WERI-Rb-1 (cell line): Measurements from ENCODE around the gene ARL5A.

Experiments used
- DNase-seq: peaks from one replicate; pipeline ENCODE4 v3.0.0-alpha.2; 2020
- H3K27ac ChIP-seq: fragments of 250-450 bp; sonication (Bioruptor Pico); 2 replicates; pipeline ENCODE4 v1.5.1; 2020; ENCODE audit warnings: mild to moderate bottlenecking, moderate library complexity
- H3K27me3 ChIP-seq: fragments of 250-450 bp; sonication (Bioruptor Pico); 2 replicates; pipeline ENCODE4 v1.5.1; 2021; ENCODE audit warnings: mild to moderate bottlenecking, low read depth, moderate library complexity; ENCODE audit not compliant: insufficient read depth, severe bottlenecking
- H3K36me3 ChIP-seq: fragments of 250-450 bp; sonication (Bioruptor Pico); 2 replicates; pipeline ENCODE4 v1.5.1; 2020; ENCODE audit warnings: mild to moderate bottlenecking, moderate library complexity
- H3K4me3 ChIP-seq: 2 replicates; pipeline ENCODE4 v1.5.1; 2011; ENCODE audit warnings: low read depth, mild to moderate bottlenecking, control low read depth, low read length
- H3K9me3 ChIP-seq: fragments of 250-450 bp; sonication (Bioruptor Pico); 2 replicates; pipeline ENCODE4 v1.5.1; 2021; ENCODE audit warnings: mild to moderate bottlenecking, moderate library complexity; ENCODE audit not compliant: severe bottlenecking
- TF ChIP-seq, protein P1 (sequence below): IDR thresholded peaks from 2 replicates; pipeline ENCODE4 v1.5.1; 2011; ENCODE audit warnings: low read depth, mild to moderate bottlenecking, control low read depth, inconsistent platforms, low read length

The ARL5A gene

GRCh38 chr2:151860613-151861146, 32.5 kb upstream of the ARL5A start:
- H3K36me3 ChIP-seq: no peaks in the 10 kb centered on the region
- H3K27me3 ChIP-seq: no peaks in the 10 kb centered on the region
- TF ChIP-seq, protein P1, sequence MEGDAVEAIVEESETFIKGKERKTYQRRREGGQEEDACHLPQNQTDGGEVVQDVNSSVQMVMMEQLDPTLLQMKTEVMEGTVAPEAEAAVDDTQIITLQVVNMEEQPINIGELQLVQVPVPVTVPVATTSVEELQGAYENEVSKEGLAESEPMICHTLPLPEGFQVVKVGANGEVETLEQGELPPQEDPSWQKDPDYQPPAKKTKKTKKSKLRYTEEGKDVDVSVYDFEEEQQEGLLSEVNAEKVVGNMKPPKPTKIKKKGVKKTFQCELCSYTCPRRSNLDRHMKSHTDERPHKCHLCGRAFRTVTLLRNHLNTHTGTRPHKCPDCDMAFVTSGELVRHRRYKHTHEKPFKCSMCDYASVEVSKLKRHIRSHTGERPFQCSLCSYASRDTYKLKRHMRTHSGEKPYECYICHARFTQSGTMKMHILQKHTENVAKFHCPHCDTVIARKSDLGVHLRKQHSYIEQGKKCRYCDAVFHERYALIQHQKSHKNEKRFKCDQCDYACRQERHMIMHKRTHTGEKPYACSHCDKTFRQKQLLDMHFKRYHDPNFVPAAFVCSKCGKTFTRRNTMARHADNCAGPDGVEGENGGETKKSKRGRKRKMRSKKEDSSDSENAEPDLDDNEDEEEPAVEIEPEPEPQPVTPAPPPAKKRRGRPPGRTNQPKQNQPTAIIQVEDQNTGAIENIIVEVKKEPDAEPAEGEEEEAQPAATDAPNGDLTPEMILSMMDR: no peak
- no peaks in the 10 kb centered on the region for H3K9me3 ChIP-seq
- H3K27ac ChIP-seq: no peak overlapping the region
- DNase-seq: no peak
- H3K4me3 ChIP-seq: no peak overlapping the region

DNA sequence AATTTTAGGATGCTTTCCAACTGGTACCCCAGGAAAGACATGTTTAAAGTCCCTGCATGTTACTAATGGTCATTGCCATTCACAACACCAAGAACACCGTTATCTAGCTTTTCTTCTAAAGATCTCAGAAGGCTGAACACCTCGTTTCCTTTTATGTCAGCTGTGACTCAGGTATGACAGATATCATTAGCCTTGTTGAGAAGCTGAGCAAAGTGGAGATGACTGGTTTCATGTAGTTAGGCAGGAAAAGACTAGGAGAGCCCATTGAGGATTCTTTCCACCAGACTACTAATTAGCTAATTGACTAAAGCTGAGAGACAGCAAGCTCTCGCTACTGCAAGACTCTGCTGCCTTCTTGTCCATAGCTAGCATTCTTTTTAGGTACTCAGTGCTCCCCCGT, 32.0 kb upstream of the ARL5A start:
- Histone ChIP-seq H3K27ac (no peak overlapping the region), H3K4me3 (no peak overlapping the region), H3K9me3 (no peaks in the 10 kb centered on the region), H3K36me3 (no peaks in the 10 kb centered on the region), H3K27me3 (no peaks in the 10 kb centered on the region)
- TF ChIP-seq, protein P1: no peak
- no peak for DNase-seq

DNA sequence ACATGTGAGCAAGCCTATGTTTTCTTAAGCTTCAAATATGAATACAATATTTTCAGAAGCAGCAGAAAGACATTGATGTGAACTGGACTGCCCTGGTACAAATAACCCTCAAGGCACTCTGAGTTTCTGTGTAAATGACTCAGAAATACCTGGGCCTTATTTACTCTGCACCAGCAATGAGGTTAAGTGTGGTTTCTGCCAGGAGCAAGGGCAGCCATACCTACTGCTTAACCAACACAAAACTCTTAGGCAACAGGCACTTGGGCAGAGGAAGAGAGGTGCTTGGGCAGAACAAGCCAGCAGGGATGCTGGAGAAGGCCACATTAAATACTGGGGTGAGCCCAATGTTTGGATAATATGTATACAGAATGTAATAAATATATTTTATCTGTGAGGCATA, 29.4 kb upstream of the ARL5A start:
- Histone ChIP-seq H3K9me3 (no peaks in the 10 kb centered on the region), H3K4me3 (no peak overlapping the region), H3K27ac (no peak overlapping the region), H3K36me3 (no peaks in the 10 kb centered on the region), H3K27me3 (no peaks in the 10 kb centered on the region)
- TF ChIP-seq, protein P1: no peak
- no peak for DNase-seq

DNA sequence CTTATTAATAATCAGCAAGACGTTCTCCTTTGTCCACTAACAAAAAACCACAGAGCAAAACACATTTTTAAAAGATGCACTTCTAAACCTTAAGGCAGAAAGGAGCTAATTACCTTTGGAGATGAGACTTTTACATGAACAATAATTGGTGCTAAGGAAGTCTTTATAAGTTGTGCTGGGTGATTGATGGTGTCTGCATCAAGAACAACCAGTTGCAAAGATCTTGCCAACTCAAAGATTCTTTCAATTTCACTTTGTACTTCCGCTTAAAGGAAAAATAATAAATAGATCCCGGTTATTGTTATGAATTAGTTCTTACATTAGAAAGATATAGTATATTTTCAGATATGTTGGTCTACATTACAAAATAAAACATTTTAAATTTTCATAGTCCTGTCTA, 26.9 kb upstream of the ARL5A start:
- TF ChIP-seq, protein P1: no peak
- Histone ChIP-seq H3K27ac (no peak overlapping the region), H3K4me3 (no peak overlapping the region), H3K27me3 (no peaks in the 10 kb centered on the region), H3K9me3 (no peaks in the 10 kb centered on the region), H3K36me3 (no peaks in the 10 kb centered on the region)
- no peak for DNase-seq

GRCh38 chr2:151853070-151853758, 25.0 kb upstream of the ARL5A start:
- no peaks in the 10 kb centered on the region for H3K27me3 ChIP-seq
- H3K27ac ChIP-seq: no peak overlapping the region
- DNase-seq: no peak

More at GRCh38 chr2:151853070-151853758, 25.0 kb upstream of the ARL5A start:
- Histone ChIP-seq H3K9me3 (no peaks in the 10 kb centered on the region), H3K4me3 (no peak overlapping the region), H3K36me3 (no peaks in the 10 kb centered on the region)
- TF ChIP-seq, protein P1: no peak
